HEK293 (cell line): ENCODE results near the gene BCOR.

Experiments used
- MZF1 ChIP-seq: fragments of 450-650 bp; formaldehyde crosslinking; IDR thresholded peaks from 2 replicates; pipeline ENCODE4 v1.5.1; 2017; ENCODE audit warnings: missing biosample characterization, missing genetic modification characterization, borderline replicate concordance
- OSR2 ChIP-seq: fragments of 450-650 bp; formaldehyde crosslinking; IDR thresholded peaks from 2 replicates; pipeline ENCODE4 v1.5.1; 2016; ENCODE audit warnings: missing biosample characterization, missing genetic modification characterization
- REPIN1 ChIP-seq: fragments of 450-650 bp; formaldehyde crosslinking; IDR thresholded peaks from 2 replicates; pipeline ENCODE4 v1.5.1; 2017; ENCODE audit warnings: missing biosample characterization, missing genetic modification characterization, low read depth
- SCRT1 ChIP-seq: fragments of 450-650 bp; formaldehyde crosslinking; IDR thresholded peaks from 2 replicates; pipeline ENCODE4 v1.5.1; 2016; ENCODE audit warnings: missing biosample characterization, missing genetic modification characterization, borderline replicate concordance
- ZBTB17 ChIP-seq: fragments of 450-650 bp; formaldehyde crosslinking; IDR thresholded peaks from 2 replicates; pipeline ENCODE4 v1.5.1; 2016; ENCODE audit warnings: missing biosample characterization, missing genetic modification characterization
- ZFP37 ChIP-seq: fragments of 450-650 bp; formaldehyde crosslinking; IDR thresholded peaks from 2 replicates; pipeline ENCODE4 v1.5.1; 2016; ENCODE audit warnings: missing biosample characterization, missing genetic modification characterization
- ZIC2 ChIP-seq: fragments of 450-650 bp; formaldehyde crosslinking; IDR thresholded peaks from 2 replicates; pipeline ENCODE4 v1.5.1; 2016; ENCODE audit warnings: missing biosample characterization, missing genetic modification characterization
- ZNF112 ChIP-seq: fragments of 450-650 bp; formaldehyde crosslinking; IDR thresholded peaks from 2 replicates; pipeline ENCODE4 v1.5.0; 2017; ENCODE audit warnings: missing biosample characterization, missing genetic modification characterization
- ZNF121 ChIP-seq: fragments of 450-650 bp; formaldehyde crosslinking; IDR thresholded peaks from 2 replicates; pipeline ENCODE4 v1.5.1; 2016; ENCODE audit warnings: missing biosample characterization, missing genetic modification characterization
- ZNF175 ChIP-seq: fragments of 450-650 bp; formaldehyde crosslinking; IDR thresholded peaks from 2 replicates; pipeline ENCODE4 v1.5.1; 2016; ENCODE audit warnings: missing biosample characterization, missing genetic modification characterization
- ZNF2 ChIP-seq: fragments of 450-650 bp; formaldehyde crosslinking; IDR thresholded peaks from 2 replicates; pipeline ENCODE4 v1.5.1; 2016; ENCODE audit warnings: missing biosample characterization, missing genetic modification characterization
- ZNF214 ChIP-seq: fragments of 450-650 bp; formaldehyde crosslinking; IDR thresholded peaks from 2 replicates; pipeline ENCODE4 v1.5.1; 2017; ENCODE audit warnings: missing biosample characterization, mild to moderate bottlenecking, missing genetic modification characterization, borderline replicate concordance
- ZNF239 ChIP-seq: fragments of 450-650 bp; formaldehyde crosslinking; IDR thresholded peaks from 2 replicates; pipeline ENCODE4 v1.5.1; 2016; ENCODE audit warnings: missing biosample characterization, missing genetic modification characterization
- ZNF274 ChIP-seq, 2 experiments: fragments of 200-500 bp in 1 of 2; fragments of 450-650 bp in 1 of 2; sonication (Bioruptor generic) in 1 of 2; formaldehyde crosslinking in 1 of 2; IDR thresholded peaks; 2 replicates each; pipeline versions ENCODE4 v1.5.1 to v1.6.1; 2014 to 2016; ENCODE audit warnings: borderline replicate concordance in 1 of 2, inconsistent platforms in 1 of 2, low read length in 1 of 2, missing biosample characterization in 1 of 2, missing genetic modification characterization in 1 of 2
- ZNF335 ChIP-seq: fragments of 450-650 bp; formaldehyde crosslinking; conservative IDR thresholded peaks from 2 replicates; pipeline ENCODE4 v1.5.1; 2016; ENCODE audit warnings: missing biosample characterization, missing genetic modification characterization
- ZNF366 ChIP-seq: fragments of 450-650 bp; formaldehyde crosslinking; conservative IDR thresholded peaks from 2 replicates; pipeline ENCODE4 v1.5.1; 2016; ENCODE audit warnings: missing biosample characterization, missing genetic modification characterization
- ZNF404 ChIP-seq: fragments of 450-650 bp; formaldehyde crosslinking; IDR thresholded peaks from 2 replicates; pipeline ENCODE4 v1.5.1; 2017; ENCODE audit warnings: missing biosample characterization, missing genetic modification characterization
- ZNF48 ChIP-seq: fragments of 450-650 bp; formaldehyde crosslinking; IDR thresholded peaks from 2 replicates; pipeline ENCODE4 v1.5.1; 2016; ENCODE audit warnings: missing biosample characterization, missing genetic modification characterization
- ZNF510 ChIP-seq: fragments of 450-650 bp; formaldehyde crosslinking; IDR thresholded peaks from 2 replicates; pipeline ENCODE4 v1.5.1; 2018; ENCODE audit warnings: mild to moderate bottlenecking, missing genetic modification characterization, missing biosample characterization; ENCODE audit not compliant: insufficient replicate concordance
- ZNF561 ChIP-seq: fragments of 450-650 bp; IDR thresholded peaks from 2 replicates; pipeline ENCODE4 v1.5.1; 2018; ENCODE audit warnings: missing biosample characterization, missing genetic modification characterization, borderline replicate concordance
- ZNF585B ChIP-seq: fragments of 450-650 bp; formaldehyde crosslinking; IDR thresholded peaks from 2 replicates; pipeline ENCODE4 v1.5.1; 2016; ENCODE audit warnings: missing biosample characterization, missing genetic modification characterization
- ZNF768 ChIP-seq: fragments of 450-650 bp; formaldehyde crosslinking; IDR thresholded peaks from 2 replicates; pipeline ENCODE4 v1.5.1; 2018; ENCODE audit warnings: missing biosample characterization, mild to moderate bottlenecking, missing genetic modification characterization
- ZNF776 ChIP-seq: fragments of 450-650 bp; formaldehyde crosslinking; IDR thresholded peaks from 2 replicates; pipeline ENCODE4 v1.5.0; 2017; ENCODE audit warnings: missing biosample characterization, missing genetic modification characterization, borderline replicate concordance
- ZNF792 ChIP-seq: fragments of 450-650 bp; formaldehyde crosslinking; IDR thresholded peaks from 2 replicates; pipeline ENCODE4 v1.5.1; 2016; ENCODE audit warnings: missing biosample characterization, missing genetic modification characterization
- ZNF830 ChIP-seq: fragments of 450-650 bp; IDR thresholded peaks from 2 replicates; pipeline ENCODE4 v1.5.0; 2018; ENCODE audit warnings: missing biosample characterization, missing genetic modification characterization, low read depth, mild to moderate bottlenecking, moderate library complexity
- ZNF837 ChIP-seq: fragments of 450-650 bp; formaldehyde crosslinking; IDR thresholded peaks from 2 replicates; pipeline ENCODE4 v1.5.1; 2016; ENCODE audit warnings: missing biosample characterization, missing genetic modification characterization
- TF ChIP-seq, protein P1 (sequence below): fragments of 450-650 bp; formaldehyde crosslinking; IDR thresholded peaks from 2 replicates; pipeline ENCODE4 v1.5.1; 2017; ENCODE audit warnings: missing biosample characterization, missing genetic modification characterization
- TF ChIP-seq, protein P2 (sequence below): fragments of 450-650 bp; formaldehyde crosslinking; IDR thresholded peaks from 2 replicates; pipeline ENCODE4 v1.5.1; 2016; ENCODE audit warnings: missing biosample characterization, missing genetic modification characterization
- TF ChIP-seq, protein P3 (sequence below): fragments of 450-650 bp; formaldehyde crosslinking; IDR thresholded peaks from 2 replicates; pipeline ENCODE4 v1.5.1; 2016; ENCODE audit warnings: missing biosample characterization, missing genetic modification characterization
- TF ChIP-seq, protein P4 (sequence below): fragments of 450-650 bp; formaldehyde crosslinking; IDR thresholded peaks from 2 replicates; pipeline ENCODE4 v1.5.1; 2016; ENCODE audit warnings: missing biosample characterization, missing genetic modification characterization
- TF ChIP-seq, protein P5 (sequence below): fragments of 450-650 bp; formaldehyde crosslinking; IDR thresholded peaks from 2 replicates; pipeline ENCODE4 v1.5.1; 2016; ENCODE audit warnings: missing biosample characterization, missing genetic modification characterization

BCOR gene

DNA sequence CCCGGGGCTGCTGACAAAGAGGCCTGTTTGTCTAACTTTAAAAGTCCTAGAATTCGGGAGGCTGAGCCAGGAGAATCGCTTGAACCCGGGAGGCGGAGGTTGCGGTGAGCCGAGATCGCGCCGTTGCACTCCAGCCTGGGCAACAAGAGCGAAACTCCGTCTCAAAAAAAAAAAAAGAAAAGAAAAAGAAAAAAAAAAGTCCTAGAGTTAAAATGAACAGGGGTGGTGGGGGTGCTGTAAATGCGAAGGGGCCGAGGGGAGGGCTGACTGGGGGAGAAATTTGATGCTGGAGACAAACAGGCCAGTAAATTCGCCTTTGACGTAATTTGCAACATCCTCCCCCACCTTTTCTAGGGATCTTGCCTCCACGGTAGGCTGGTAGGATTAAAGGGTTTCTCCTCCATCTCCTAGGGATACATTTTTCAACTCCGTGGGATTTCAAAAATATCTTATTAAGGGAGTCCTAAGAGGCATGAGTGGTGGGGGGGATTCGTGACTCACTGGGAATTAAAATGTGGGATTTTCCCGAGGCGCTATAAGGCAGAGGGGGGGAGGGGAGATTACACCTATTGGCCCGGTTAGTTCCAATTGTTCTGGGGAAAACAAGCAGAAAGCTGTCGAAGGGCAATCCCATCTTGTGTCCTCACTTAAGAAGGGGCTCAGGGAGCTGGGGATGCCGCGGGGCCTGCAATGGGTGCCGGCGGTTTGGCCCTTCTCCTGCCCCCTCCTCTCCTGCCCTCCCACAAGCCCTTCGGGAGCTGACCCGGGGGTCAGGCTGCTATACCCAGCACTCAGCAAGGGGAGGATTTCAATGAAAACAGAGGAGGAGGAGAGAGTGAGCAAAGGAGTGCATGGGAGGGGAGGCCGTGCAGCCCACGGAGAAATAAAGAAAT is 3.0 kb upstream of the BCOR start (continued):
- TF ChIP-seq ZNF175 (tag by site-specific recombination): no peak
- no peak for TF ChIP-seq ZNF768 (tag by site-specific recombination)
- peak; percentile 64 for TF ChIP-seq ZBTB17 (tag by site-specific recombination)
- TF ChIP-seq, protein P1, sequence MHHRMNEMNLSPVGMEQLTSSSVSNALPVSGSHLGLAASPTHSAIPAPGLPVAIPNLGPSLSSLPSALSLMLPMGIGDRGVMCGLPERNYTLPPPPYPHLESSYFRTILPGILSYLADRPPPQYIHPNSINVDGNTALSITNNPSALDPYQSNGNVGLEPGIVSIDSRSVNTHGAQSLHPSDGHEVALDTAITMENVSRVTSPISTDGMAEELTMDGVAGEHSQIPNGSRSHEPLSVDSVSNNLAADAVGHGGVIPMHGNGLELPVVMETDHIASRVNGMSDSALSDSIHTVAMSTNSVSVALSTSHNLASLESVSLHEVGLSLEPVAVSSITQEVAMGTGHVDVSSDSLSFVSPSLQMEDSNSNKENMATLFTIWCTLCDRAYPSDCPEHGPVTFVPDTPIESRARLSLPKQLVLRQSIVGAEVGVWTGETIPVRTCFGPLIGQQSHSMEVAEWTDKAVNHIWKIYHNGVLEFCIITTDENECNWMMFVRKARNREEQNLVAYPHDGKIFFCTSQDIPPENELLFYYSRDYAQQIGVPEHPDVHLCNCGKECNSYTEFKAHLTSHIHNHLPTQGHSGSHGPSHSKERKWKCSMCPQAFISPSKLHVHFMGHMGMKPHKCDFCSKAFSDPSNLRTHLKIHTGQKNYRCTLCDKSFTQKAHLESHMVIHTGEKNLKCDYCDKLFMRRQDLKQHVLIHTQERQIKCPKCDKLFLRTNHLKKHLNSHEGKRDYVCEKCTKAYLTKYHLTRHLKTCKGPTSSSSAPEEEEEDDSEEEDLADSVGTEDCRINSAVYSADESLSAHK (tag by site-specific recombination): peak; percentile 35
- TF ChIP-seq, protein P2, sequence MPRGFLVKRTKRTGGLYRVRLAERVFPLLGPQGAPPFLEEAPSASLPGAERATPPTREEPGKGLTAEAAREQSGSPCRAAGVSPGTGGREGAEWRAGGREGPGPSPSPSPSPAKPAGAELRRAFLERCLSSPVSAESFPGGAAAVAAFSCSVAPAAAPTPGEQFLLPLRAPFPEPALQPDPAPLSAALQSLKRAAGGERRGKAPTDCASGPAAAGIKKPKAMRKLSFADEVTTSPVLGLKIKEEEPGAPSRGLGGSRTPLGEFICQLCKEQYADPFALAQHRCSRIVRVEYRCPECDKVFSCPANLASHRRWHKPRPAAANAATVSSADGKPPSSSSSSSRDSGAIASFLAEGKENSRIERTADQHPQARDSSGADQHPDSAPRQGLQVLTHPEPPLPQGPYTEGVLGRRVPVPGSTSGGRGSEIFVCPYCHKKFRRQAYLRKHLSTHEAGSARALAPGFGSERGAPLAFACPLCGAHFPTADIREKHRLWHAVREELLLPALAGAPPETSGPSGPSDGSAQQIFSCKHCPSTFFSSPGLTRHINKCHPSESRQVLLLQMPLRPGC (tag by site-specific recombination): no peak; the same call in 1 of the 2 replicates
- no peak for TF ChIP-seq SCRT1
- TF ChIP-seq ZNF585B (tag by site-specific recombination): no peak
- peak; percentile 70 for TF ChIP-seq ZNF335 (tag by site-specific recombination)
- 0 out of 2 replicates have a peak, but pooled peaks have one; percentile 41 for TF ChIP-seq ZNF561 (tag by site-specific recombination)
- no peak for TF ChIP-seq ZNF830 (tag by site-specific recombination)
- no peak for TF ChIP-seq ZFP37 (tag by site-specific recombination)
- no peak for TF ChIP-seq ZNF214 (tag by site-specific recombination)
- TF ChIP-seq, protein P3, sequence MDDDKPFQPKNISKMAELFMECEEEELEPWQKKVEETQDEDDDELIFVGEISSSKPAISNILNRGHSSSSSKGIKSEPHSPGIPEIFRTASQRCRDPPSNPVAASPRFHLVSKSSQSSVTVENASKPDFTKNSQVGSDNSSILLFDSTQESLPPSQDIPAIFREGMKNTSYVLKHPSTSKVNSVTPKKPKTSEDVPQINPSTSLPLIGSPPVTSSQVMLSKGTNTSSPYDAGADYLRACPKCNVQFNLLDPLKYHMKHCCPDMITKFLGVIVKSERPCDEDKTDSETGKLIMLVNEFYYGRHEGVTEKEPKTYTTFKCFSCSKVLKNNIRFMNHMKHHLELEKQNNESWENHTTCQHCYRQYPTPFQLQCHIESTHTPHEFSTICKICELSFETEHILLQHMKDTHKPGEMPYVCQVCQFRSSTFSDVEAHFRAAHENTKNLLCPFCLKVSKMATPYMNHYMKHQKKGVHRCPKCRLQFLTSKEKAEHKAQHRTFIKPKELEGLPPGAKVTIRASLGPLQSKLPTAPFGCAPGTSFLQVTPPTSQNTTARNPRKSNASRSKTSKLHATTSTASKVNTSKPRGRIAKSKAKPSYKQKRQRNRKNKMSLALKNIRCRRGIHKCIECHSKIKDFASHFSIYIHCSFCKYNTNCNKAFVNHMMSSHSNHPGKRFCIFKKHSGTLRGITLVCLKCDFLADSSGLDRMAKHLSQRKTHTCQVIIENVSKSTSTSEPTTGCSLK: no peak
- TF ChIP-seq ZNF48 (tag by site-specific recombination): no peak
- peak; percentile 53 for TF ChIP-seq ZIC2 (tag by site-specific recombination)
- TF ChIP-seq ZNF121 (tag by site-specific recombination): no peak
- TF ChIP-seq ZNF510 (tag by site-specific recombination): no peak
- TF ChIP-seq ZNF792 (tag by site-specific recombination): no peak
- TF ChIP-seq ZNF274 (IDR thresholded peaks at IDR 0.05; ENCODE audit: low read length): no peak
- no peak for TF ChIP-seq ZNF274 (tag by site-specific recombination; IDR thresholded peaks at IDR 0.05; ENCODE audit: borderline replicate concordance)
- peak; percentile 66 for TF ChIP-seq OSR2 (tag by site-specific recombination)
- TF ChIP-seq ZNF837 (tag by site-specific recombination): no peak
- TF ChIP-seq ZNF239 (tag by site-specific recombination): no peak
- no peak for TF ChIP-seq ZNF776 (tag by site-specific recombination)
- TF ChIP-seq ZNF112 (tag by site-specific recombination): no peak
- TF ChIP-seq, protein P4, sequence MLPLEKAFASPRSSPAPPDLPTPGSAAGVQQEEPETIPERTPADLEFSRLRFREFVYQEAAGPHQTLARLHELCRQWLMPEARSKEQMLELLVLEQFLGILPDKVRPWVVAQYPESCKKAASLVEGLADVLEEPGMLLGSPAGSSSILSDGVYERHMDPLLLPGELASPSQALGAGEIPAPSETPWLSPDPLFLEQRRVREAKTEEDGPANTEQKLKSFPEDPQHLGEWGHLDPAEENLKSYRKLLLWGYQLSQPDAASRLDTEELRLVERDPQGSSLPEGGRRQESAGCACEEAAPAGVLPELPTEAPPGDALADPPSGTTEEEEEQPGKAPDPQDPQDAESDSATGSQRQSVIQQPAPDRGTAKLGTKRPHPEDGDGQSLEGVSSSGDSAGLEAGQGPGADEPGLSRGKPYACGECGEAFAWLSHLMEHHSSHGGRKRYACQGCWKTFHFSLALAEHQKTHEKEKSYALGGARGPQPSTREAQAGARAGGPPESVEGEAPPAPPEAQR (tag by site-specific recombination): no peak
- no peak for TF ChIP-seq REPIN1 (tag by site-specific recombination)
- TF ChIP-seq ZNF404: no peak
- TF ChIP-seq, protein P5, sequence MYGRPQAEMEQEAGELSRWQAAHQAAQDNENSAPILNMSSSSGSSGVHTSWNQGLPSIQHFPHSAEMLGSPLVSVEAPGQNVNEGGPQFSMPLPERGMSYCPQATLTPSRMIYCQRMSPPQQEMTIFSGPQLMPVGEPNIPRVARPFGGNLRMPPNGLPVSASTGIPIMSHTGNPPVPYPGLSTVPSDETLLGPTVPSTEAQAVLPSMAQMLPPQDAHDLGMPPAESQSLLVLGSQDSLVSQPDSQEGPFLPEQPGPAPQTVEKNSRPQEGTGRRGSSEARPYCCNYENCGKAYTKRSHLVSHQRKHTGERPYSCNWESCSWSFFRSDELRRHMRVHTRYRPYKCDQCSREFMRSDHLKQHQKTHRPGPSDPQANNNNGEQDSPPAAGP (tag by site-specific recombination): 0 out of 2 replicates have a peak, but pooled peaks have one; percentile 42
- peak; percentile 92; the same call in 1 of the 2 replicates for TF ChIP-seq MZF1 (tag by site-specific recombination)
- no peak for TF ChIP-seq ZNF366 (tag by site-specific recombination)
- TF ChIP-seq ZNF2 (tag by site-specific recombination): no peak
